K562 (cell line): ENCODE measurements around the gene DUSP9. TPM values are rescaled to one million over a fixed set of nuclear protein-coding genes. Genes with fewer than 3 reads are reported as not detected.

Experiments used
- ATAC-seq: fragments of 200-7000 bp; cut with Tn5 transposase; 3 replicates; pipeline ENCODE4 v1.9.1; 2020; ENCODE audit warnings: moderate library complexity
- BruUV-seq: library from RNA; stranded (reverse); fragments of 400-500 nt; replicated peaks from 2 replicates; lab custom pipeline; 2021; lab: Mats Ljungman, UMichigan
- CTCF ChIA-PET: fragments of 300-600 bp; formaldehyde crosslinking; extraction: SDS; loops from one replicate; lab custom pipeline; 2021; ENCODE audit warnings: low intra/inter-chr PET ratio; lab: Yijun Ruan, JAX
- POLR2A ChIA-PET: fragments of 300-600, 350-650 bp; sonication (Branson Sonifier 250); formaldehyde crosslinking; extraction: SDS; loops from one replicate; lab custom pipeline; 2021; ENCODE audit warnings: antibody characterized with exemption, inconsistent platforms; lab: Yijun Ruan, JAX
- DNase-seq, 4 experiments: peaks; one replicate each; pipeline versions ENCODE4 v3.0.0 to v3.0.0-alpha.2; 2011 to 2018; ENCODE audit warnings: low spot score in 3 of 4, mixed read lengths in 3 of 4; ENCODE audit errors: extremely low read depth in 1 of 4
- FAIRE-seq: peaks from 2 replicates; lab custom pipeline; 2011; peaks lifted over from hg19 to GRCh38; lab: Jason Lieb, UNC
- H2AFZ ChIP-seq: 2 replicates; pipeline ENCODE4 v1.6.0; 2011; ENCODE audit warnings: low read depth, low read length, control low read depth, inconsistent platforms
- H3K27ac ChIP-seq: fragments of 200-600 bp; 3 replicates; pipeline ENCODE4 v1.8.0; 2011; ENCODE audit warnings: low read depth, mild to moderate bottlenecking, control low read depth, inconsistent platforms, low read length, moderate library complexity, mixed read lengths; ENCODE audit errors: extremely low read depth
- H3K27me3 ChIP-seq, 2 experiments: fragments of 300-600 bp in 1 of 2; 2 replicates in 1 of 2; 3 replicates in 1 of 2; pipeline versions ENCODE4 v1.6.0 to v1.8.0; 2011; ENCODE audit warnings: inconsistent platforms in 2 of 2, low read length in 2 of 2, mild to moderate bottlenecking in 1 of 2, mixed read lengths in 1 of 2, moderate library complexity in 1 of 2; ENCODE audit not compliant: control insufficient read depth in 2 of 2, insufficient read depth in 2 of 2
- H3K36me3 ChIP-seq: fragments of 300-600 bp; 3 replicates; pipeline ENCODE4 v1.8.0; 2011; ENCODE audit warnings: mild to moderate bottlenecking, low read length, inconsistent platforms; ENCODE audit not compliant: control insufficient read depth, insufficient read depth
- H3K4me1 ChIP-seq, 2 experiments: fragments of 200-600 bp in 1 of 2; replicated peaks in 1 of 2; 2 replicates in 1 of 2; 3 replicates in 1 of 2; pipeline versions ENCODE4 v1.5.1 to v1.8.0; 2011; ENCODE audit warnings: inconsistent platforms in 2 of 2, low read length in 2 of 2, mild to moderate bottlenecking in 1 of 2, mixed read lengths in 1 of 2, moderate library complexity in 1 of 2; ENCODE audit not compliant: control insufficient read depth in 2 of 2, insufficient read depth in 2 of 2
- H3K4me2 ChIP-seq: 2 replicates; pipeline ENCODE4 v1.6.1; 2011; ENCODE audit warnings: low read length, control low read depth, inconsistent platforms, mixed read lengths; ENCODE audit not compliant: insufficient read depth
- H3K4me3 ChIP-seq: fragments of 200-600 bp; sonication (generic), shearing (Covaris generic); 2 replicates; pipeline ENCODE4 v1.5.1; 2016; ENCODE audit warnings: control low read depth, inconsistent platforms
- H3K79me2 ChIP-seq: fragments of 200-600 bp; 3 replicates; pipeline ENCODE4 v1.8.0; 2011; ENCODE audit warnings: low read length, inconsistent platforms; ENCODE audit not compliant: control insufficient read depth, insufficient read depth
- H3K9ac ChIP-seq, 2 experiments: 2 replicates each; pipeline versions ENCODE4 v1.6.0 to v1.6.1; 2011; ENCODE audit warnings: low read depth in 2 of 2, low read length in 2 of 2, control low read depth in 1 of 2, inconsistent platforms in 1 of 2, mild to moderate bottlenecking in 1 of 2, mixed read lengths in 1 of 2; ENCODE audit not compliant: insufficient read depth in 1 of 2
- H3K9me1 ChIP-seq: one replicate; pipeline ENCODE4 v1.6.0; 2011; ENCODE audit warnings: inconsistent platforms, mild to moderate bottlenecking, low read length, moderate library complexity; ENCODE audit not compliant: control insufficient read depth, insufficient read depth
- H3K9me3 ChIP-seq: replicated peaks from 2 replicates; pipeline ENCODE4 v1.5.1; 2011; ENCODE audit warnings: low read depth, low read length, inconsistent platforms; ENCODE audit not compliant: control insufficient read depth, insufficient read depth
- H4K20me1 ChIP-seq: replicated peaks from 2 replicates; pipeline ENCODE4 v1.6.1; 2011; ENCODE audit warnings: low read length, inconsistent platforms, mixed read lengths; ENCODE audit not compliant: control insufficient read depth, insufficient read depth
- DMBX1 ChIP-seq: fragments of 250-450 bp; sonication (Bioruptor Pico); IDR thresholded peaks from 2 replicates; pipeline ENCODE4 v1.8.0; 2022; ENCODE audit warnings: inconsistent platforms, mild to moderate bottlenecking, moderate library complexity, borderline replicate concordance
- HOMEZ ChIP-seq: fragments of 250-450 bp; sonication (Bioruptor Pico); IDR thresholded peaks from 2 replicates; pipeline ENCODE4 v1.4.0; 2020; ENCODE audit warnings: mild to moderate bottlenecking, moderate library complexity
- NCOA1 ChIP-seq: fragments of 450-650 bp; IDR thresholded peaks from 2 replicates; pipeline ENCODE4 v1.6.1; 2016; ENCODE audit warnings: low read depth
- NKRF ChIP-seq: fragments of 450-650 bp; IDR thresholded peaks from 2 replicates; pipeline ENCODE4 v1.6.1; 2016; ENCODE audit warnings: borderline replicate concordance
- POLR2H ChIP-seq: IDR thresholded peaks from 2 replicates; pipeline ENCODE4 v1.6.1; 2016; ENCODE audit warnings: missing genetic modification characterization, low read depth, mild to moderate bottlenecking, control low read depth, missing compliant biosample characterization, moderate library complexity
- SNRNP70 ChIP-seq: fragments of 200-400 bp; formaldehyde crosslinking; optimal IDR thresholded peaks from 2 replicates; pipeline ENCODE3; 2017; ENCODE audit warnings: low read depth, low read length
- SPI1 ChIP-seq: IDR thresholded peaks from 2 replicates; pipeline ENCODE4 v1.6.1; 2011; ENCODE audit warnings: low read depth, low read length, control low read depth, borderline replicate concordance
- TAL1 ChIP-seq: fragments of 450-650 bp; IDR thresholded peaks from 2 replicates; pipeline ENCODE4 v1.6.1; 2016; ENCODE audit warnings: mild to moderate bottlenecking
- THAP7 ChIP-seq: fragments of 250-450 bp; sonication (Bioruptor Pico); IDR thresholded peaks from 2 replicates; pipeline ENCODE4 v1.5.0; 2021
- ZNF146 ChIP-seq: IDR thresholded peaks from one replicate; pipeline ENCODE4 v1.6.1; 2018; ENCODE audit warnings: missing compliant biosample characterization; ENCODE audit not compliant: unreplicated experiment
- ZSCAN29 ChIP-seq: fragments of 450-650 bp; IDR thresholded peaks from 2 replicates; pipeline ENCODE4 v1.6.1; 2017
- WGBS: fragments of 100-300 bp; shearing (Covaris generic); methylation state at CpG from one replicate; pipeline ENCODE4 v1.1.6; 2016; ENCODE audit warnings: low coverage, mixed read lengths; ENCODE audit not compliant: insufficient coverage; ENCODE audit errors: missing lambda C conversion rate; 5-methylcytosine and 5-hydroxymethylcytosine counted together
- in situ Hi-C: fragments of 300-500 bp; cut with MboI; formaldehyde crosslinking; loops from 4 replicates; pipeline ENCODE4 v1.15.0; 2018; ENCODE audit warnings: inconsistent platforms, mixed read lengths
- intact Hi-C: fragments of 100-400 bp; cut with micrococcal nuclease; formaldehyde crosslinking; loops from 2 replicates; pipeline ENCODE4 v1.14.2; 2022
- polyA plus RNA-seq, 8 experiments: library from polyadenylated mRNA; depleted of rRNA in 4 of 8; stranded (reverse) in 5 of 8; unstranded in 3 of 8; fragments of >200 nt; fragmentation: Nextera tagmentation in 2 of 8; fragmentation: Illumina TruSeq in 1 of 8; extraction: Ambion mirVana in 2 of 8; extraction: Trizol in 1 of 8; gene quantifications; 2 replicates each; pipeline versions ENCODE4 v1.2.1 to v1.2.3, GENCODE V29; 2011 to 2014; ENCODE audit warnings: inconsistent platforms in 1 of 8, missing spikeins in 1 of 8
- total RNA-seq, 7 experiments: library from RNA; depleted of rRNA in 6 of 7; stranded (reverse); fragments of >200 nt in 6 of 7; fragmentation: Illumina TruSeq in 2 of 7; extraction: Trizol in 2 of 7; gene quantifications; 2 replicates each; pipeline versions ENCODE4 v1.2.1 to v1.2.3, GENCODE V29; 2011 to 2021; ENCODE audit warnings: low replicate concordance in 1 of 7
- TF ChIP-seq, protein P1 (sequence below): sonication (generic); formaldehyde crosslinking; IDR thresholded peaks from 2 replicates; pipeline ENCODE4 v1.8.0; 2022; ENCODE audit warnings: missing genetic modification reagents, mild to moderate bottlenecking, moderate library complexity, borderline replicate concordance
- TF ChIP-seq, protein P2 (sequence below): fragments of 250-450 bp; sonication (Bioruptor Pico); IDR thresholded peaks from 2 replicates; pipeline ENCODE4 v1.8.0; 2022; ENCODE audit warnings: moderate library complexity, mild to moderate bottlenecking, inconsistent platforms
- TF ChIP-seq, protein P3 (sequence below): fragments of 450-650 bp; formaldehyde crosslinking; IDR thresholded peaks from 2 replicates; pipeline ENCODE4 v1.4.0; 2020; ENCODE audit warnings: mild to moderate bottlenecking, mixed read lengths

The DUSP9 gene
- total and polyA plus RNA-seq, 9 of the 15 experiments (the other 6 are each of a cell fraction or from before 2014, with no cell fraction given) = 0.11 to 14.1 (median 5.5) TPM

- ChIA-PET POLR2A (interaction anchor here (0.9 to 1.0 kb wide), 3 partner anchors 22 to 861 kb away, joined by 3 read pairs; partner anchors contain the start of gene IKBKG), CTCF (no interaction called here)
- peak overlapping the region; percentile 78 for H3K4me2 ChIP-seq
- peak; percentile 79 for ATAC-seq
- H3K4me3 ChIP-seq = peak overlapping the region; percentile 49
- H3K4me1 ChIP-seq = peaks cover 16 to 58% of the 10 kb centered on the region in 2 experiments; a peak in 4 of 5 replicates
- peaks cover 1% of the 10 kb centered on the region; the same call in 1 of the 2 replicates for H3K9me3 ChIP-seq
- WGBS = 7% methylated on average over 5 of the region's 9 CpGs
- H3K9ac ChIP-seq = peak overlapping the region; percentile 71 to 86
- in situ Hi-C loops (no loop called here), intact Hi-C loops (loop anchor here (1.0 kb wide), 1 partner anchor 10 kb away; no protein-coding TSS in a partner anchor)
- no peaks in the 10 kb centered on the region for H3K27me3 ChIP-seq
- no TSS peak for BruUV-seq
- peak overlapping the region; percentile 92 for H3K27ac ChIP-seq
- peaks cover 8% of the 10 kb centered on the region for H4K20me1 ChIP-seq
- peak; percentile 83 for FAIRE-seq
- H3K9me1 ChIP-seq = no peaks in the 10 kb centered on the region
- peak overlapping the region; percentile 79 for H2AFZ ChIP-seq
- peak in 3 of 4 experiments; percentile 33 to 79 (median 48) for DNase-seq
- peaks cover 19% of the 10 kb centered on the region; the same call in 1 of the 3 replicates for H3K36me3 ChIP-seq
- peaks cover 32% of the 10 kb centered on the region for H3K79me2 ChIP-seq
- no peak for TF ChIP-seq DMBX1 (CRISPR knock-in tag)
- 0 out of 2 replicates have a peak, but pooled peaks have one; percentile 23 for TF ChIP-seq SPI1
- TF ChIP-seq POLR2H (tag) = no peak
- no peak for TF ChIP-seq NKRF
- no peak for TF ChIP-seq SNRNP70
- TF ChIP-seq HOMEZ (CRISPR knock-in tag) = no peak
- TF ChIP-seq, protein P1, sequence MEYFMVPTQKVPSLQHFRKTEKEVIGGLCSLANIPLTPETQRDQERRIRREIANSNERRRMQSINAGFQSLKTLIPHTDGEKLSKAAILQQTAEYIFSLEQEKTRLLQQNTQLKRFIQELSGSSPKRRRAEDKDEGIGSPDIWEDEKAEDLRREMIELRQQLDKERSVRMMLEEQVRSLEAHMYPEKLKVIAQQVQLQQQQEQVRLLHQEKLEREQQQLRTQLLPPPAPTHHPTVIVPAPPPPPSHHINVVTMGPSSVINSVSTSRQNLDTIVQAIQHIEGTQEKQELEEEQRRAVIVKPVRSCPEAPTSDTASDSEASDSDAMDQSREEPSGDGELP (CRISPR knock-in tag) = peak; percentile 47; the same call in 1 of the 2 replicates
- peak; percentile 11; the same call in 1 of the 2 replicates for TF ChIP-seq TAL1
- no peak for TF ChIP-seq THAP7
- TF ChIP-seq ZNF146 = no peak
- TF ChIP-seq NCOA1 = no peak
- TF ChIP-seq ZSCAN29 = no peak
- TF ChIP-seq, protein P2, sequence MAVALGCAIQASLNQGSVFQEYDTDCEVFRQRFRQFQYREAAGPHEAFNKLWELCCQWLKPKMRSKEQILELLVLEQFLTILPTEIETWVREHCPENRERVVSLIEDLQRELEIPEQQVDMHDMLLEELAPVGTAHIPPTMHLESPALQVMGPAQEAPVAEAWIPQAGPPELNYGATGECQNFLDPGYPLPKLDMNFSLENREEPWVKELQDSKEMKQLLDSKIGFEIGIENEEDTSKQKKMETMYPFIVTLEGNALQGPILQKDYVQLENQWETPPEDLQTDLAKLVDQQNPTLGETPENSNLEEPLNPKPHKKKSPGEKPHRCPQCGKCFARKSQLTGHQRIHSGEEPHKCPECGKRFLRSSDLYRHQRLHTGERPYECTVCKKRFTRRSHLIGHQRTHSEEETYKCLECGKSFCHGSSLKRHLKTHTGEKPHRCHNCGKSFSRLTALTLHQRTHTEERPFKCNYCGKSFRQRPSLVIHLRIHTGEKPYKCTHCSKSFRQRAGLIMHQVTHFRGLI = no peak
- TF ChIP-seq, protein P3, sequence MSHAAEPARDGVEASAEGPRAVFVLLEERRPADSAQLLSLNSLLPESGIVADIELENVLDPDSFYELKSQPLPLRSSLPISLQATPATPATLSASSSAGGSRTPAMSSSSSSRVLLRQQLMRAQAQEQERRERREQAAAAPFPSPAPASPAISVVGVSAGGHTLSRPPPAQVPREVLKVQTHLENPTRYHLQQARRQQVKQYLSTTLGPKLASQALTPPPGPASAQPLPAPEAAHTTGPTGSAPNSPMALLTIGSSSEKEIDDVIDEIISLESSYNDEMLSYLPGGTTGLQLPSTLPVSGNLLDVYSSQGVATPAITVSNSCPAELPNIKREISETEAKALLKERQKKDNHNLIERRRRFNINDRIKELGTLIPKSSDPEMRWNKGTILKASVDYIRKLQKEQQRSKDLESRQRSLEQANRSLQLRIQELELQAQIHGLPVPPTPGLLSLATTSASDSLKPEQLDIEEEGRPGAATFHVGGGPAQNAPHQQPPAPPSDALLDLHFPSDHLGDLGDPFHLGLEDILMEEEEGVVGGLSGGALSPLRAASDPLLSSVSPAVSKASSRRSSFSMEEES (CRISPR knock-in tag) = no peak
Measured at GRCh38 chrX:153686711-153687110, 39.7 kb downstream of the DUSP9 start.
